CD4-positive, alpha-beta T cell treated with Interleukin-4 for 1 hour (primary cell): ENCODE measurements around the gene TMEM43.

Experiments used
- DNase-seq, 2 donors: peaks; one replicate each; pipeline ENCODE4 v3.0.0-alpha.2; 2020 to 2022

The TMEM43 gene

DNA sequence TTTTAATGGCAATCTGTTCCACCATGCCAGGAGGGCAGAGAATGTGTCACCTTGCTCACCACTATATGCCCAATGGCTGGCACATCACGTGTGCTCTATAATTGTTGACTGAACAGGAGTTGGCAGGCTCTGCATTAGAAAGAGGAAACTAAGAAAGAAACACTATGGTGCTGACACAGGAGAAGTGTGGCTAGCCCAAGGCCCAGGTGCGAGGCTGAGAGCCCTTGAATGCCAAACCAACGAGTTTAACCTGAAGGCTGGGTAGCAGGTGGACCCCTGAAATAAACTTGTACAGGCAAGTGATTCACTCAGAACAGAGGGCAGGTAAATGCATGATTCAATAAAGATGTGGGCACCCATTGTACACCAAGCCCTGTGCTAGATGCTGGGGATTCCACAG is 2.6 kb upstream of the TMEM43 start:
- DNase-seq = no peak

GRCh38 chr3:14123308-14124222 is 1.3 kb upstream of the TMEM43 start:
- DNase-seq = no peak

- peak; percentile 69 to 72 for DNase-seq
Measured at GRCh38 chr3:14124223-14124614, 633 bp upstream of the TMEM43 start.

DNA sequence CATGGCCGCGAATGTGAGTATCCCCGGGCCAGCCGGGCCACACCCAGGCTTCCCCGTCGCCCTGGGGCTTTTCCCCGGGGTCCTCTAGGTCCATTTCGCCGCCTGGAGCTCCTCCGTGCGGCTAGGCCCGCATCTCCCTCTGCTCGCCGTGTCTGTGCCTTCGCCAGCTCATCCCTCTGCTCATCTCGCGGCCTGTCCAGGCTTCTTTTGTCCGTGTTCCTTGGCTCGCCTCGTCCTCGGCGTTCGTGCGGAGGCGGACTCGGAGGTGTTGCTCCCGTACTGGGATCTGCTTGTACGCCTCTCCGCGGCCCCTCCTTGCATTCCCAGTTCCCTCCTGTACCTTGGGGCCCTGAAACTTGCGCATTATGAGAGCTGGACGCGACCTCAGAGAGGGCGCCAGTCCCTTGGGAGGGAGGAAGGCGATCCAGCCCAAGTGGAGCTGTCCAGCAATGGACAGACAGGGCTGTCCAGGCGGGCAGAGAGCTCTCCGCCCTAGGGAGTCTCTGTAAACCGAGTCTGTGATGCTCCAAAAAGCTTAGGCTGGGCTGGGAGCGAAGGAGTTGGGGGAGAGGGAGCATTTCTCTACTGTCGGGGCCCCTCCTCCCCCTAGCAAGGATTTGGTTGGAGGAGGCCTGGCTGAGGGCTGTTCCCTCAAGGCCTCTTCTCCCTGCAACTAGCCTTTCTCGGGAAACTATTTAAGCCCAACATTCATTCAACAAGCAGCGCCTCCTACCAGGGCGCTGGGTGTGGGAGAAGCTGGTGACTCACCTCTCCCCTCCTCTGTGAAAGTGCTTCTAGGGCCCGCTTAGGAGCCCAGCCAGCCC is 553 bp downstream of the TMEM43 start:
- peak; percentile 59 to 63 for DNase-seq

DNA sequence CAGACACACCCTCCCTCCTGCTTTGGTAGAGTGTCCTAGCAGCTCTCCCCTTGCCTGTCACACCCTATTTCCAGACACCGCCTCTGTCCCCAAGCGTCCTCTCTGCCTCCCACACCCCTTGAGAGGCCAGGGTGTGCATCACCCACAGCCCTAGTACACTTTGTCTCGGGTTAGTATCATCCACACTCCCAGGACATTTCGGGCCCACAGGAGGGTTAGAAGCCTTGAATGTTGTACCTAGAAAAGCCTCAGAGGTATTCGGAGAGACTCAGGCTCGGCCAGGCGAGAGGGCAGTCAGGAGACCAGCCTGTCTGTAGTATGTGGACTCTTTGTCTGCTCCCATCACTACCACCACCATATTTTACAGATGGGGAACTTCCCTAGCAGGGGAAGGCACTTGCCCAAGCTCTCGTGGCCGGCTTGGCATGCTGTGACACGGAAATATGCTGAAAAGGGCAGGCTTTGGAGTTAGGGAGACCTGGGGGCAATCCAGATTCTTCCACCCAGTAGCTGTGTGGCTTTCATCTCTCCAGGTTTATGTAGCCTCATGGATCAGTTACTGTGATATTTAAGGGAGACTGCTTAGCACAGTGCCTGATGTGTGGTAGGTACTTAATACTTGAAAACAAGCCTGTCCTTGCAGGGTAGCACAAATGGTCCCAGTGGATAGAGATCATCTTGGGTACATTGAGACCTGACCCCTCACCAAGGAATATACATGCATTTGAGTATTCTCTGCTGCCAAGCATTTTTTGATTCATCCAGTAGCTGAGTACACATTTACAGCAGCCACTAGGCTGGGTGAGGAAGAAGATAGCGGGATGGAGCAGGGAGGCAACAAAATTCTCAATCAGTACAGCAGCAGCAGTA is 1.4 kb downstream of the TMEM43 start:
- DNase-seq = peak in 1 of 2 donors; percentile 9

DNA sequence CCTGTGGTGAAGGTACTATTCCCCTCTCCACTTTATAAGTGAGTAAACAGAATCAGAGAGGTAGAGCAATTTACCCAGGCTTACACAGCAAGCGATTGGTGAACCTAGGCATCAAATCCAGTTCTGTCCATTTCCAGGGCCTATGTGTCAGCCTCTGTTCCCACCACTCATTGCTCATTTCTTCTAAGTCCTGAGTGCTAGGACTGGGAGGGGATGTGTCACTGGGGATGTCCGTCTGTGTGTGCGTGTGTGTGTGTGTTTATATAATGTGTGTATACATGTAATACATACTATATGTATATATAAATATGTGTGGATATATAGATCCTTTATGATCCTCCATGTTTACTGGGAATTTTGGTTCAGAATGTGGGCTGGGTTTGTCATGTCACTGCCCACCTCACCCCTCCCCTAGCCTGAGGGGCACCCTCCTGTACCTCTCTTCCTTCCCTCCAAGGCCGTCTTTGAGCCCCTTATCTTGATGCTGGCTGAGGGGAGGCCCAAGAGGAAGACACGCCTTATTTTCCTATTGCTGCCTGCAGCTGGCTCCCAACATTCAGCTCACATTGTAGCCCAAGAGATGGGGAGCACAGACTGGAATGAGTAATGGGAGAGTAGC is 2.1 kb downstream of the TMEM43 start:
- no peak for DNase-seq

DNA sequence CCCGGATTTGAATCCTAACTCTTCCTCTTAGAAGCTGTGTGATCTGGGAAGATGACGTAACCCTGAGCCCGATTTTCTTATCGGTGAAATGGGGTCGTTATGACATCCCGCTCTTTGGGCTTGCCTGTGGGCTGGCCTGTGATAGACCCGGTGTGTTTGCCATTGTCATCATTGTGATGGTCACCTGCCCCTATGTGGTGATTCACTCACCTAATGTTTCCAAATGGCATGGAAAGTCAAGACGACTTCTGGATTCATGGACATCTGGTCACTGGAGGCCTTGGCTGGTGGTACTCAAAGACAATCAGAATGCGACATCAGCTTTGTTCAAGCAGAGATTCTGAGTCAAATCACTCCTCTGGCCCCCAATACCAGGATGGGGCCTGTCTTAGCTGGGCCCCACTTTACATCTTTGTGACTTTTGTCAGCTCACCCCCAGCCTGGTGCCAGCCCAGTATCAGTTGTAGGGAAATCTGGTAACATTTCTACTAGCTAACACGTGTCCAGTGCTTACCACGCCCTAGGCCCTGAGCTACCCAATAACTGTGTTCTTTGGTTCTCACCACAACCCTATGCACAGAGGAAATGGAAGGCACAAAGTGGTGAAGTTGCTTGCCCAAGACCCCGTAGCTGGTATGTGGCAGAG is 2.8 kb downstream of the TMEM43 start:
- no peak for DNase-seq

DNA sequence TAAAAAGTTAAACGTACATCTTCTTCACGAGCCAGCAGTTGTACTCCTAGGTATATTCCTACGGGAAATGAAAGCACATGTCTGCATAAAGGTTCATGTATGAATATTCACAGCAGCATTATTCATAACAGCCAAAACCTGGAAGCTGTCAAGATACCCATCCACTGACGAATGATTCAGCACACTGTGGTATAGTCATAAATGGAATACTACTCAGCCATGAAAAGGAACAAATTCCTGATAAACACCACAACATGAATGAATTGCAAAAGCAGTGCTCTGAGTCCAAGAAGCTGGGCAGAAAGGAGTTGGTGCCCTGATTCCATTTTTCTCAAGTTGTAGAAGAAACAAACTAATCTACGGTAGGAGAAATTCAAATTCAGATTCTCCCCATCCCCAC is 3.9 kb downstream of the TMEM43 start:
- no peak for DNase-seq

DNA sequence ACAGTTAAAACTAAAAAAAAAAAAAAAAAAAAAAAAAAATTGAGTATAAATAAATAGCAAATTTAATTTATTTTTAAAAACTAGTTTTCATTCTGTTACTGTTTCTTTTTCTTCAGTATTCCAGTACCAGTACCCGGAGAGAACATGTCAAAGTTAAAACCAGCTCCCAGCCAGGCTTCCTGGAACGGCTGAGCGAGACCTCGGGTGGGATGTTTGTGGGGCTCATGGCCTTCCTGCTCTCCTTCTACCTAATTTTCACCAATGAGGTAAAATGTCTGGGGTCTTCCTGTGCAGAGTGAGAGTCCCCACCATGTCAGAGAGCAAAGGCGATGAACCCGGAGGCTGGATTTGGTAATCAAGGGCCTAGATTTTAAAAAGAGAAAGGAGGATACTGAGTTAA is 4.4 kb downstream of the TMEM43 start:
- no peak for DNase-seq

- DNase-seq = no peak
Measured at GRCh38 chr3:14130230-14130629, 5.4 kb downstream of the TMEM43 start.

GRCh38 chr3:14130707-14131106 is 5.9 kb downstream of the TMEM43 start:
- DNase-seq = no peak

- DNase-seq = no peak
Measured at GRCh38 chr3:14131134-14131533, 6.3 kb downstream of the TMEM43 start.

DNA sequence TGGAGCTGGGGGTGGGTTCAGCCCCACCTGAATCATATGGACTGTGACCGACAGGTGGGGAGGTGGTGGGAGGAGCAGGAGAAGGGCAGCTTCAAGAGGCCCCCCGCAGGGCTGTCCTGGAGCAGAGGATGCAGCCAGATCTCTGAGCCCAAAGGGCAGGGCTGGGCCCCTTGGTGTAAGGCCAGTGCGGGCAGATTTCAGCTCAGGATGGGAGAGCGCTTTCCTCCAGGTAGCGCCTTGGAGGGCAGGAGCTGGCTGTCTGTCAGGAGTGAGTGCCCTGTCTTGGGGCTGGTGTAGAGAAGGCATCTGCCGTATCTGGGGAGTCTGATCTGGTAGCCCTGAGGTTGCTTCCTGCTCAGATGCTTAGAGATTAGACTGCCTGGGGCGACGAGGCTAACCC is 7.3 kb downstream of the TMEM43 start:
- DNase-seq = no peak

- no peak for DNase-seq
Measured at GRCh38 chr3:14132689-14133088, 7.8 kb downstream of the TMEM43 start.

DNA sequence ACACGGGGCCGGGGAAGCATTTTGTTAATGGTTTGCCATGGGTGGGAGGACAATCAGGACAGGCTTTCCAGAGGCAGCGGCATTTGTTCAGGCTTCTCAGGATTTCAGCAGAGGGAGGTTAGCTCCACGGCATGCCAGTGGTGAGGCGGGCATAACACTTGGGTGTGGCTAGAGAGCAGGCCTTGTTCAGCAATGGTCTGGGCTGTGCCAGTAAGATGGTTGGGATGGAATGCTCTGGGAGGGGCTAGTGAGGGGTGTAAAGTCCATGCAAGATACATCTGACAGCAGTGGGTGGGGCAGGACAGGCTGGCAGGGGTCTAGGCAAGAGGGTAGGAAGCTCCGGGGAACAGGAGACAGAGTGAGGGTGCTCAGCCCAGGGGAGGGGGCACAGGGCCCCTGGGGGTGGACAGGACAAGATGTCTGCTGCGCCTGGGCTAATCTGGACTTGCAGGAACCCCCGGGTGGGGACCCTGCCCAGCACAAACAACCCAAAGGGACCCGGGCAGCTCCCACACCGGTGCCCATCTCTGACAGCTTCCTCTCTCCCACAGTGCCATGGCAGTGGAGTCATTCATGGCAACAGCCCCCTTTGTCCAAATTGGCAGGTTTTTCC is 8.4 kb downstream of the TMEM43 start:
- no peak for DNase-seq

DNA sequence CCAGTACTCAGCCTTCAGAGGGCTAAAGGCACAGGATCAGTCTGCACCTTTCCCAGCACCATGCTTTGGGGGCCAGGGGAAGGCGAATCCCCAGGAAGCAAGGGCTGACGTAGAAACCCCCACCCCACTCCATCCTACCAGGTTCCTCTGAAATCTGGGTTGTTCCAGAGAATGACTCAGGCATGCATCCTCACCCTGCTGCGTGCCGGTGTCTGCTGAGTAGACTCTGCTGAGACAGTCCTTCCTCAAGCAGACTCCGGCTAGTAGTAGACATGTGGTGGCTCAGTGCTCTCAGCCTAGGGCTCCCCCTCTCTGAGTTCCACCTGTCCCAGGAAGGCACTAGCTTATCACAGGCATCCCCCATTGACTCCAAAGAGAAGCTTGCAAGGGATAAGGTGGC is 9.0 kb downstream of the TMEM43 start:
- DNase-seq = no peak

DNA sequence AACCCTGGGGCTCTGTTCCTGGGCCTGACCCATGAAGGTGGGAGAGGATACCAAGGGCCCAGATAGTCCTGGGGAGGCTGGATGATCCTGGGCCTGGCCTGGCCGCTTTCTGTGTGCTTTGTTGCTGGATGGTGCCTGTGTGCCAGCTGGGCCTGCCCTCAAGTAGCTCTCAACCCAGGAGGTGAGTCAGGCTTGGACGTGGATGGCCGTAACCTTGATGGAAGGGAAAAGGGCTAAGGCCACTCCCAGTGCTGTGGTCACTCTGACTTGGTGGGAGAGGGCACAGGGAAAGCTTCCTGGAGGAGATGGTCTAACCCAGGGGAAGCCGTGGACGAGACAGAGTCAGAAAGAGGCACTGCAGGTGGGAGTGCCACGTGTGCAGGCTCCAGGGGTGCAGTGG is 9.4 kb downstream of the TMEM43 start:
- no peak for DNase-seq

DNA sequence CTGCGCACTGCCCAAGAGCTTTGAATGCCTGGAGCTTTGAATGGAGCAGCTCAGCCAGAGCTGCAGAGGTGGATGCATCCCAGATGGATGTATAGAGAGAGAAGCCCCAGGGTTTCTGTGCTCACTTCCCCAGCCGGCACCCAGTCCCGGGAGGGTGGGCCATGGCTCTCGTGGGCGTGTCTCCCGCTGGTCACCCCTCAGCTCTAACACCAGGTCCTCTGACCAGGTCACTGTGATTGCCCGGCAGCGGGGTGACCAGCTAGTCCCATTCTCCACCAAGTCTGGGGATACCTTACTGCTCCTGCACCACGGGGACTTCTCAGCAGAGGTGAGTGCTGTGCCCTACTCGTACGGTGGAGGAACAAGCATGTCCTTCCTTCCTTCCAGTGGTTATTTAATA is 10.7 kb downstream of the TMEM43 start:
- DNase-seq = no peak

GRCh38 chr3:14137004-14137403 is 12.2 kb downstream of the TMEM43 start:
- no peak for DNase-seq

DNA sequence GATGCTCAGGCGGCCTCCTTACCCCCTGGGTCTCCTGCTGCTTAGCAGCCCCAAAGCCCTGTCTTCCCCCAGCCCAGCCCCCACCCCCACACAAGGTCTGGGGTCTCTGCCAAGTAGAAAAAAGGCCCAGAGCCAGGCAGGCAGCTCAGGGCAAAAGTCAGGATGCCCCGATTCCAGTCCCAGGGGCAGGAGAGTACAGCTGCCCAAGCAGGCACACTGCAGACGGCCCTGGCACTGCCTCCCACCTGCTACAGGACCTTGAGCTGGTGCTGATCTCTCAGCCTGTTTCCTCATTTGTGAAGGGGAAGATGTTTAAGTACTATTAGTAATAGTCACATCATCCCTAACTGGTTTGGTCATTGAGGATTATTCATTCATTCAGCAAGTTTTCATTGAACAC is 12.6 kb downstream of the TMEM43 start:
- no peak for DNase-seq

- DNase-seq = no peak
Measured at GRCh38 chr3:14138109-14138877, 13.4 kb downstream of the TMEM43 start.
